ENCODE data around the gene PLA2G2D.

PLA2G2D gene

DNA sequence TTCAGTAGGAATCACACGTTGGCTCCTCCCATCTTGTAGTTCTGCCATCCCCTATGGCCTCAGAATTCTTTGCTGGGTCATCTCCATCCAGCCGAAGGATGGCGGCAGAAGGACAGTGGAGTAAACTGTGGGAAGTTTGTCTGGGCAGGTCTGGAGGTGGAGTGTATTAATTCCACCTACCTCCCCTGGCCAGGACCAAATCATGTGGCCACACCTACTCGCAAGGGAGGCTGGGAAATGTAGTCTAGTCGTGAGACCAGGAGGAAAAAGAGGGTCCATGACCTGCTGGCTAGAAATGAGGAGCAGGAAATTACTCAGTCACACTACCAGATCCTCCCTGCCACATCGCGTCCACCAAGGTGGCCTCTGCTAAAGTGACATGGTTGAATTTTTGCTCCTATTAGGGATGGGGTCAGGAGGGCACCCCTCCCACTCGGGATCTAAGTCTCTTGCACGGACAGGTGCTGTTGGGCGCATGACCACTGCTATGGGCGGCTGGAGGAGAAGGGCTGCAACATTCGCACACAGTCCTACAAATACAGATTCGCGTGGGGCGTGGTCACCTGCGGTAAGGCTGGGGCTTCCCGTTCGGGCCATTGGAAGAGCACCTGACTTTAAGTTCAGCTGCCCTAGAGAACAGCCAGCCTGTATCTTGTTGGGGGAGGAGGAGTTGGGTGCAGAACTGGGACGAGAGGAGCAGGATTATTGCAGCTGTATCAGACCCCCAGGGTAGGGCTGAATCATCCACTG lies 29.8 kb downstream of the PLA2G2D start:
- DNase-seq (ENCODE audit: low read depth, low spot score), result no peak

DNA sequence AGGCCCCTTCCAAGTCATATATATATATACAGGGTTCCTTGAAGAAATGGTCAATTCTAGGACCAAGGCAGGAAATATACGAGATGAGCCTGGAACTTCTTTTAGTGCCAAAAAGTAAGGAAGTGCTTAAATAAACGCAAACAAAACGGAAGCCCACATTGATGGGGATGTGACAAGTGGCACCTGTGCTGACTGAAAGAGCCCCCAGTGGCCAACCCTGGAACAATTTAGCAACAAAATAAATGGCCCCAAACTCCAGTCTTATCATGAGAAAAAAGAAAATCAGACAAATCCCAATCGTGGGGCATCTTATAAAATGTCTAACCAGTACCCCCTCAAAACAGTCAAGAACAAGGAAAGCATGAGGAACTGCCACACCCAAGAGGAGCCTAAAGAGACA lies 31.7 kb downstream of the PLA2G2D start:
- DNase-seq (ENCODE audit: low read depth, low spot score), result no peak

DNA sequence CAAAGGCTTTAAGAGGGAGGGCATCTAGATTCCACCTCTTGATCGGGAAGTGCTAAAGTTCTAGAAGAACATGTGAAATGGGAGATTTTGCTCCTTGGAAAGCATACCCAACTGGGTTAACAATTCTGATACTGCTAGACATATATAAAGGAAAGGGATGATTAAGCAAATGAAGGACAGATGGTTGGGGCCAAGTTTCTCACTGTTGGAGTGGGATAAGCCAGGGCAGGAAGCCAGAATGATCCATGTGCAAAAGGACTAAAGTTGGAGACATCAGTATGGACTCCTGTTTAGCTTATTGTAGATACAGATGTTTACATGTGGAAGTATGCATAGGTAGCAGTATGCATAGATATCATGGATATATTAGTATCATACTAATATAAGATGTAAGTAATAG lies 32.5 kb downstream of the PLA2G2D start:
- DNase-seq (ENCODE audit: low read depth, low spot score), result no peak

DNA sequence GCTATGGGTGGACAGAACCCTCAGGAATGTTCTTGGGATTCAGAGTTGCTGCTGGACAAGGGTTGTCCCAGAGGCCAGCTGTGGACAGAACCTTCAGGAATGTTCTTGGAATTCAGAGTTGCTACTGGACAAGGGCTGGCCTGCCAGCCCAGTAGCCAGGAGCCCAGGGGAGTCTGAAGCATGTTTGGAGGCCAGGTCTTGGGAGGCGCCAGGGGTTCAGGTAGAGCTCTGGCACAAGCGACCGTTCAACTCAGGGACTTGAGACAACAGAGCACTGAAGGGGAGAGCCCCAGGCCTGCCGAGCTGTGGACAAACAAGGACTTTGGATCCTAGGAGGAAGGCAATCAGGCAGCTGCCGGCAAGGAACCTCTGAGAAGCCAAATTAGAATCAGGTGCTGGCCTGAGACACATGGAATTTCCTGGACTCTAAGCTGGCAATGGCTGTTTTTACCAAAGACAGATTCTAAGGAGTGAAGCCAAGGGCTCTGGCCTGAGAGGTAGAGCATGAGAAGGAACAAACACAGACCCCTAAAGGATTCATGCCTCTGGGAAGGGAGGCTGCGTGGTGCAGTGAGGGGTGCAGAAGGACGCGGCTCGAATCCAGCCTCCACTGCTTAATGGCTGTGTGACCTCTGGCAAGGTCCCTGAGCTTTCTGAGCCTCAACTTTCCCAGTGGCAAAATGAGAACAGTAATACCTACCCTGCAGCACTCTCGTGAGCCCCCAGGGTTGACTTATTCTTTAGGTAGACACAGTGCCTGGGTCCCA lies 36.0 kb downstream of the PLA2G2D start:
- no peak for DNase-seq (ENCODE audit: low read depth, low spot score)

DNA sequence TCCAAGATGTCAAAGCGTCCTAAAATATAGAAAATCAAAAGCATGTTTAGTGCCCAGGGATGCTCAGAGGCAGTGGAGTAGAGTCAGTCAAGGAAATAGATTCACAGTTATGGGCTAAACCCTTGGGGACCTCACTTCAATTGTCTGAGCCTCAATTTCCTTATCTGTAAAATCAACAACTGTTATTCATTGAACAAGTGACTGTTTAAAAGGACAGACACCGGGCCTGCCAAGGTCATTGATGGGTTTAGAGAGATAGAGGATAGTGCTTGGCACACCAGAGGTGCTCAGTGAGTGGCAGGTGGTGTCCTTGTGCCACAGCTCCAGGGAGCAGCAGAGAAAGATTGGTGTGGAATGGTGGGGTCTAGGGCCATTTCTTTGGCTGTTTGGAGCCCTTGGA lies 36.6 kb downstream of the PLA2G2D start:
- DNase-seq (ENCODE audit: low read depth, low spot score), result no peak

DNA sequence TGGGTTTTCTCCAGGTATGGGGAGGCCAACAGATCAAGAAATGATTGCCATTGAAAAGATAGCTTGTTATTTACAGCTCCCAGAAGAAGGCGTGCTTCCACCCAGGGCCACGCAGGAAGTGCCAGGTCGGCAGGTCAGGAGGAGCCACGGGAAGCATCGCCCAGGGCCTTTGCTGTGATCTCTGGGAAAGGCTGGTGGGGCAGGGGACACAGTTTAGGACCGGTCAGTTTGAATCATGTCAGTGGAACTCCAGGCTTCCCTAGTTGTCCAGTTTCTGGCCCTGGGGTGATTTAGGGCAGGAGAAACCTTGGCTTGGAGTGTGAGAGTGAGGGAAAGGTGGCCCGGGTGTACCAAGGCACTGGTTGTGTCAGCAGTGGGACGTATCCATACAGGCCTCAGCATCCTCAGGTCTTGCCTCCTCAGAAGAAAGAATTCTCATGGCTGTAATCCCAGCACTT lies 38.0 kb downstream of the PLA2G2D start:
- DNase-seq (ENCODE audit: low read depth, low spot score), result no peak

DNA sequence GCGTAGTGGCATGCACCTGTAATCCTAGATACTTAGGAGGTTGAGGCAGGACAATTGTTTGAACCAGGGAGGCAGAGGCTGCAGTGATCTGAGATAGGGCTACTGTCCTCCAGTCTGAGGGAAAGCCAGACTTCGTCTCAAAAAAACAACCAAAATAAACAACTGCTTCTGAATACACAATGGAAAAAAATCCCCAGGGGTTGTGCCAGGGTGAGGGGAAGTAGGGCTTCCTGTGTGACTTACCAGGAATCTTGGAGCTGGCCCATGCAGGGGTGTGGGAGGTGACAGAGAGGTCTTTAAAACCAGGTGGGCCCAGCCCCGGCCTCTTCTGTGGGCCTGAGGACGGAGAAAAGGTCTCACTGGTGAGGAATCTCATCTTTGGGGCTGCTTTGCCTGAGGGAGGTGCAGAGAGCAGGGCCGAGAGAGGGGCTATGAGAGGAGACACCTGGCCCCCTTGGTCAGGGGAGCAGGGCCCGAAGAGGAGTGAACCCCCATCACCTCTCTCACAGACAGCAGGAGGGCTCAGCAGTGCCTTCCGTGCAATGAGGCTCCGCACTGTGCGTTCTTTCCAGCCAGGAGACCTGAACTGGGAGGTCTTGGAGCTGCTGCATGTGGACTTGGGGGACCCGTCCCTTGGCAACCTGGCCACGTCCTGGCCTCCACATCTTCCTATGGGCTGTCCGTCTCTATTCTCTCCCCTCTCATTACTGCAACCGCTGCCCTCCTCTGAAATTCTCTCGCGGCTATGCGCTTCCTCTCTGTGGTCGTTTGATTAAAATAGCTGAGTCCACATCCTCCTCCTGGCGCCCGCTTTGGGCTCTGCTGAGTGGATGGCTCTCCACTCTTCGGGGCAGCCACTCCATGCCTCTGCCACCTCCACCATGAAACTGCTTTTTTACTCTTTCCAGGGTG lies 38.6 kb downstream of the PLA2G2D start:
- DNase-seq (ENCODE audit: low read depth, low spot score), result no peak

DNA sequence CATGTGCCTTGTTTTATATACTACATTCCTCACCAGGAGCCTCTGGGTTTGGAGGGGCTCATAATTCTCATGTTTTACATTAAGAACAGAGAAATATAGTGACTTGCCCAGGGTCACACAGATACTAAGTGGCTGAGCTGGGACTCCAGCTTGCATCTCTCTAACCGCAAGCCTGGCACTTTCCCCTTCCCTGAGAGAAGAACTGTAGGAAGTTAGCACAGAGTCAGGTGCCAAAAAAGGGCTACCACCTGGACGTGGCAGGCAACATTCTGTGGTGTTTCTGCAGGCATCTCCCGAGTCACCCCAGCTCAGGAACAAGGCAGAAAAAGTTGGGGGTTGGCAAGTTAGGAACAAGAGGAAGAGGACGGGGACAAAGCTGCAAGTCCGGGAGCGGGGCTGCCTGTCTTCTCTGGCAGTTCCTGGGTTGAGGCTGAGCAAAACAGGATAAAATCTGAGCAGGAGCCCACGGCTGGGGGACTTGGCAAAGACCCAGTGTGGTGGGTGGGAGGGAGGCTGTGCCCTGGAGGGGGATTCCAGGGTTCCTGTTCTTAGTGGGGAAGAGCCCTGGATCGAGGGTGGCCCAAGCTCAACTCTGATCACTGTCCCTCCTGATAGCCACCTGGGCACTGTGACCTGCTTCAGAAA lies 39.6 kb downstream of the PLA2G2D start:
- no peak for DNase-seq (ENCODE audit: low read depth, low spot score)

DNA sequence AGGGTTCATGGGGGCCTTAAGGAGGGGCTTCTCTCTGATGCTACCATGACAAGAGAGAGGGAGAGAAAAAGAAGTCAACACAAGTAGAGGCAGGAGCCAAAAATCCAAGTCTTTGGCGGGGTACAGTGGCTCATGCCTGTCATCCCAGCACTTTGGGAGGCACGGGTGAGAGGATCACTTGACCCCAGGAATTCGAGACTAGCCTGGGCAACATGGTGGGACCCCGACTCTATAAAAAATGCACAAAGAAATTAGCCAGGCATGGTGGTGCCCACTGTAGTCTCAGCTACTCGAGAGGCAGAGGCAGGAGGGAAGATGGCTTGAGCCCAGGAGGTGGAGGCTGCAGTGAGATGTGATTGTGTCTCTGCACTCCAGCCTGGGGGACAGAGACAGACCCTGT lies 40.6 kb downstream of the PLA2G2D start:
- no peak for DNase-seq (ENCODE audit: low read depth, low spot score)

DNA sequence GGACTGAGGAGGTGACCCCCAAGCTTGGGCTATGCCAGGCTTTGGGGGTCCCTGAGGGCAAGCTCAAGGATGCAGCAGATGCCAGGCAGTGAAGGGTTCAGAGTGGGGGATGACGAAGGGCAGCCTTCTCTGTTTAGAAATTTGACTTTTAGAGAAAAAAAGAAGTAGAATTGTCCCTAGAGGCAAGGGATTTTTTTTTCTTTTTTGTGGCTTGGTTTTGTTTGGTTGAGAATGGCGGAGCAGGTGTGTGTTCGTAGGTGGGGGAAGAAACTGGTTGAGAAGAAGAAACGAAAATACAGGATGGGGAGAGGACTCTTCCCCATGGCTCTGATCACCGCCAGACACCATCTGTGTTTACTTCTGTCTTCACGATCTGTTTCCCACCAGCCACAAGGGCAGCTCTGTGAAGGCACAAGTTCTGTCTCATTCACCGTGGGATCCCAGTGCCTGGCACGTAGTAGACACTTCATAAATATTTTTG lies 41.1 kb downstream of the PLA2G2D start:
- DNase-seq (ENCODE audit: low read depth, low spot score), result no peak

DNA sequence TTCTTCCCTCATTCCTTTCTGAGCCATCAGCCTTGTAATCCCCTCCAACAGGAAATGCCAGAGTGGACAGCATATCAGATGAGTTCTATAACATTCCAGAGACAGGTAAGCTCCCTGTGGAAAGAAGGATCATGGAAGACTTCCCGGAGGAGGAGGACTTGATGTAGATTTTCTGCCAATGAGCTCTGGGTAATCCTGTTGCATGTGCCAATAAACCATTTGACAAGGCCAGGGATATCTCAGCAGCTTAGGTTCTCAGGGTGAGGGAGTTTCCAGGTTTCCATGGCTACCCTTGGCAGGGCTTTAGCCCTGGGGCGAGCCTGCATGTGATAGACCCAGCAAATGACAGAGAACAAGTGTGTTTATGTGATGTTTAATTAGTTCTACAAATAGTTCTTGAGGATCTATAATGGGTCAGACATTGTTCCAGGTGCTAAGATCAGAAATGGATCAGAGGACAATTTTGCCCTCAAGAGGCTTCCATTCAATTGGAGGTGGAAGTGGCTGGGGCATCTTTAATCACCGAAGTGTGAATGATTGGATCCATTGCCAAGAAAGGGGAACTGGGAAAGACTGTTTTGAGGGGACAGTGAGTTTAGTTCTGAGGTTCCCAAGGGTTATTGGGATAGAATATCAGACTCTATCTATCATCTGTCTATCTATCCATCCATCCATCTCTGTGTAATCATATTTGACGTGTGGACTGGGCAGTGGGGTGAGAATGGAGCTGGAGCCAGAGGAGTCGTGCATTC lies 42.5 kb downstream of the PLA2G2D start:
- no peak for DNase-seq (ENCODE audit: low read depth, low spot score)

DNA sequence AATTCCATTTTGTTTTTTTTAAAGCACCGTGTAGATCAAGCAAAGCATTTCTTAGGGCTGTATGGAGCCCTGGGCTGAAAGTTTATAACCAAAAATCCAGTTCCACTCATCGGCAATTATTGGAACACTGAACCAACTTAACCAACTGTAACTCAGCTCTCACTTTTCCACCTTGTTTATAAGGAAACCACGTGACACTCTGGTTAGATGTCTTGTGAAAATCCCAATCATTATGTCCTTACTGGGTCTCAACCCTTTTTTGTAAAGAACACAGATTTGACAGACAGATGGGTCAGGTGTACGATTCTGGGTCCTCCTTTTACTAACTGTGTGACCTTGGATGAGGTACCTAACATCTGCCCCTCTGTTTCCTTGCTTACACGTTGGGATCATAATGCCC lies 43.1 kb downstream of the PLA2G2D start:
- no peak for DNase-seq (ENCODE audit: low read depth, low spot score)

DNA sequence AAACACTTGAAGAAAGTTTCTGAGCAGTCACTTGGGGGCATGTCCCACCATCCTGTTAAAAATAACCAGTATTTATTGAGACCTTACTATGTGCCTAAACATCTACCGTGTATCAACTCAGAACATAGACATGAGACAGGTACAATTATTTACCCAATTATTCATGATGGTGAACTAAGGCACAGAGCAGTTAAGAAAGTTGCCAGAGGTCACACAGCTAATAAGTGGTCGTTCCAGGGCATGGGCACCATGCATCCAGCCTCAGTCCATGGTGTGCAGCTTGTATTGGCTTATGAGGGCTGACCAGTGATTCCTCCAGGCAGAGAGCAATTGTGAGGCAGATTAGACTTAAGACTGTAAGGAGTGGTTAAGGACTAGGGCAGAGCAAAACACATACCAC lies 44.0 kb downstream of the PLA2G2D start:
- DNase-seq (ENCODE audit: low read depth, low spot score), result no peak

DNA sequence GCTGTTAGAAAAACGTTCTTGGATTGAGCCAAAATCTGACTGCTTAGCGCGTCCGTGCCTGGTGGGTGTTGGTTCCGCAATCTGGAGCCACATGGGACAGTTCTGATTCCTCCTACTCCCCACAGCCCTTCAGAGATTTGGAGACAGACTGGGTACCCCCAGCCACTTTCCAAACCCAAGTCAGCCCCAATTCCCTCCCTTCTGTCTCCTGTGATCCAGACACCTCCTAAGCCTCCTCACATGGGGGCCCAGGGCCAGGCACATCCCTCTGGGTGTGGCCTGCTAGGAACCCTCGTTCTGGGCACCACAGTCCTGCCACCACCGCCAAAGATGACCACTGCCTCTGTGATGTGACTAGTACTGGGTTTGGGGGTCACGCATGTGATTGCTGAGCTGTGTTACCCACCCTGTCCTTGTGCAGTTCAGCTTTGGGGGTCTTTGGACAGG lies 44.6 kb downstream of the PLA2G2D start:
- no peak for DNase-seq (ENCODE audit: low read depth, low spot score)

DNA sequence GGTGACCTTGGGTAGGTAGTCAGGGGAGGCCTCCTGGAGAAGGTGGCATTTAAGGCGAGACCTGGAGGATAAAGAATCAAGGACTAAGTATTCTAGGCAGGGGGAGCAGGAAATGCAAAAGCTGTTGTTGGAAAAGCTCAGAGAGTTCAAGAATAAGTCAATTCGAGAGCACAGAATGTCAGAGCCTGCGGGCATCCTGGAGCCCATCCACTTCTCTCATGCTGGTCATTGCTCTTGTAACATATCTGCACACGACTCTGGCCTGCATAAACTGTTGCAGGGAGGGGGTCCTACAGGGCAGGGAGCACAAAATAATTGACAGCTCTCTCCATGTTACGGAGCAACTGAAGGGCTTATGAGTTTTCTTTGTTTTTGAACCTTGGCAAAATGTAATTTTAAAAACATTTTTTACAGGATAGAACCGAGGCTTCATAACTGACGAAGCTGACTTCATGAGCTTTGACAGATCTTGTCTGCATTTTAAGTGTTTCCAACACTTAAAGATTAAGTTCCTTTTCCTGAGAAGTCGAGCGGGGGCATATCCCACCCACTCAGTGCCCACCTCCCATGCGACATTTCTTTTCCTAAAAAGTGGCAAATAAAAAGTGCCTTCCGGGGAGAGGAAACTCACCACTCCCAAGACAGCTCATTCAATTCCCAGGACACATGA lies 45.1 kb downstream of the PLA2G2D start:
- no peak for DNase-seq (ENCODE audit: low read depth, low spot score)

DNA sequence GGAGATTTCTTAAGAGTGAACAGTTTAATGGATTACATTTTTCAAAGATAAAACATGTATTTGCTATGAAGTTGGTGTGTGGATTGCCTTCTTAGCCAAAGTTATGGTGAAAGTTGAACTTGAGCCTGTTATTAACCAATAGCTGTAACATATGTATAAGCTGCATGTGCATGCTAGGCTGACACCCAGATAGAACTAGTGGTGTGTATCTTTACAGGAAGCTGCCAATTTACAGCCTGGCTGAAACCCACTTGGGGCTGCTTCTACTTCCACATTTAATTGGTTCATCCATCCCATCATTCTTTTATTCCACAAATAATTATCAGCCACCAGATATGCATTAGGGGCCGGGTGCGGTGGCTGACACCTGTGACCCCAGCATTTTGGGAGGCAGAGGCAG lies 46.1 kb downstream of the PLA2G2D start:
- no peak for DNase-seq (ENCODE audit: low read depth, low spot score)

DNA sequence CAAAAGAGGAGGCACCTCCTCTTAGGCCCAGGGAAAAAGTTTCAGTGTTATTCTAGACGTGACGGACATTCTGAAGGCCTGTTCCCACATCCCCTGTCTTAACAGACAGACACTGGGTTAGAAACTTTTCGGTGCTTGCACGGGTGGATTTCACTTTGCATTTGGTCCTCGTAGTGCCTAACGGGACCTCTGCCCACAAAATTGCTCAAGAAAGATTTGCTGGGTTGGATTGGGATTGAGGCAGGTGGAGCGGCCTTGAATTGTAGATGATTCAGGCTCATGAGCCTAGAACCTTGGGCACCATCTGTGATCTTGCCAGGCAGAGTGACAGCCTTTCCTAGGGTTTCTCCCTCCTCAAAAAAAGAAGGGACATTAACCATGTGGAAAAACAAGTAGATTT lies 46.6 kb downstream of the PLA2G2D start:
- DNase-seq (ENCODE audit: low read depth, low spot score), result no peak

DNA sequence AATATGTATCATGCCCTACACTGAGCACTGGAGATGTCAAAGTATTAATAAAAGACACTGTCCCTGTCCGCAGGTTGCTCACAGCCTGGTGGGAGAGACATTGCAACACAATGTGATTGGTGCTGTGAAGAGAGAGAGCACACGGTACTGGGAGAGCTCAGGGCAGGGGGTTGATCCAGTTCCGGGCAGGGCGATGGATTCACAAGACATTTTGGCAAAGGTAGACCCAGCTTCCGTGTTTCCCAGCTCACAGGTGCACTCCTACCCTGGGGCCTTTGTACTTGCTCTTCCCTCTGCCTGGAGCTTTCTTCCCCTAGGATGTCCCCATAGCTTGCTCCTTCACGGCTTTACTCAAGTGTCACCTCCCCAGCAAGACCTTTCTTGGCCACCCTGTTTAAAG lies 47.9 kb downstream of the PLA2G2D start:
- DNase-seq (ENCODE audit: low read depth, low spot score), result no peak

DNA sequence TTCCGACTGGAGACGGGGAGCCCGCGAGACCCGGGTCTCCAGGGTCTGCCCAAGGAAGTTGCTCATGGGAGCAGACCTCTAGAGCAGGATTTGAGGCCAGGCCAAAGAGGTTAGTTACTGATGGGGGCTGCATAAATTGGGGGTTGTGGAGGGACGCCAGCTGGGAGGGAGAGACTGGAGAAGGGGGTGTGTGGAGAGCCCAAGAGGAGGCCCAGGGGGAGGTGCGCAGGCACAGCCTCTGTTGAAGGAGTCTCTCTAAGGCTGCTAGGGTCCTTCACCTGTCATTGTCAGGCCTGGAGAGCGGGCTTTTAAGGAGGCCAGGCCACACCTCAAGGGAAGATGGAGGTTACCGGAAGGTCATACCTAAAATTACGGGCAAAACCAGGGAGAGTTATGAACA lies 49.0 kb downstream of the PLA2G2D start:
- DNase-seq (ENCODE audit: low read depth, low spot score), result no peak

DNA sequence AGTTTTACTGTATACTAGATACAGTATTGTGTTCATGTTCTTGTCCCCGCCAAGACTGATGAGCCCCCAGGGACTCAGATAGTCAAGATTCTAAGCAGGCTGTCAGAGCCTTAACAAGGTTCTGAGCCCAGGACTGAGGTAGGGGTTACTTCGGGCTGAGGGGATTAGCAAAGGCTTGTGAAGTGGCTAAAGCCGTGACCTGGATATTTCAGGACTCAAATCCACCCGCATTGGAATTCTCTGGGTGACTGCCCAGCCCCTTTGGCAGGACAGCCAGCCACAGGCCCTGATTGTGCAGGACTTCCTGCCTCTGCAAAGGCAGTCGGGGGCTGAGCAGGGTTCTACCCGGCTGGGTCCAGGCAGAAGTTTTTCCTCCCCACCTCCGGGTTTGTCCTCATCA lies 49.5 kb downstream of the PLA2G2D start, which contains the start of gene PLA2G5:
Gene PLA2G5 (plus strand): TSS at position 321 of the 400 bp plus-strand sequence. CDS start 14,637 bp downstream, outside the sequence.
- no peak for DNase-seq (ENCODE audit: low read depth, low spot score)
